ELF-1 (cell line): Measurements from ENCODE around the gene P4HTM.
A peak's percentile ranks its signal among the peaks of the same experiment; 100 is the strongest.

ENCODE experiments used
- DNase-seq: peaks from one replicate; pipeline ENCODE4 v3.0.0-alpha.2; 2016; ENCODE audit warnings: low read depth, low spot score

The P4HTM gene

DNA sequence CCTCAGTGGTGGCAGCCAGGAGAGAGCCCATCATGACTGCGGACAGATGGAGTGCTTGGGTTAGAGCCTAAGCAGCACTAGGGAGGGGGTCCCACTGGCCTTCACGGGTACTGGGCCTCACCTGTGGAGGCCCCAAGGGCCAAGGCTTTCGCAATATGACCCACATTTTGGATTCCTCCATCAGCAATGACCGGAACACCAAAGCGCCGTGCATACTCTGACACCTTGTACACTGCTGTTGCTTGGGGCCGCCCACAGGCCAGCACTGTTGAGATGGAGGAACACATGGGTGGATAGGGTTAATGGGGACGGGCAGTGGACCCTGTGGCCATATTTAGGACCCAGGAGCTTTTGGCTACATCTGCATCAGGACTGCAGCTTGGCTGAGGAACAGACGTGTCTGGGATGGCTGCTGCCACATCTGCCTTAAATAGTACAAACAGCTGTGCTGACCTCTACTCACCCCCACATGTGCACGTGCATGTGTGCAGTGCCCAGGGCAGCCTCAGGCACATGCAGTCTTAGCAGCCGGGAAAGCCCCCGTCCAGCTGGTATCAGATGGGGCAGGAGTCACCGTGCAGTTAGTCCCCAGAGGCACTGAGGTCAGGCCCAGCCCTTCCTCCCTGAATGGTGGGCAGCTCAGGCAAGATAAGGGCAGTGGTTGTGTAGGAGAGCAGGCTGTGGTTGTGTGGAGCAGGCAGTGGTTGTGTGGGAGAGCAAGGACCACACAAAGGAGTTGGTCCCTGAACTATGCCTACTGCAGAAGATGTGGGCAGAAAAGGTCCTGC, 35.2 kb downstream of the P4HTM start:
- DNase-seq: no peak

DNA sequence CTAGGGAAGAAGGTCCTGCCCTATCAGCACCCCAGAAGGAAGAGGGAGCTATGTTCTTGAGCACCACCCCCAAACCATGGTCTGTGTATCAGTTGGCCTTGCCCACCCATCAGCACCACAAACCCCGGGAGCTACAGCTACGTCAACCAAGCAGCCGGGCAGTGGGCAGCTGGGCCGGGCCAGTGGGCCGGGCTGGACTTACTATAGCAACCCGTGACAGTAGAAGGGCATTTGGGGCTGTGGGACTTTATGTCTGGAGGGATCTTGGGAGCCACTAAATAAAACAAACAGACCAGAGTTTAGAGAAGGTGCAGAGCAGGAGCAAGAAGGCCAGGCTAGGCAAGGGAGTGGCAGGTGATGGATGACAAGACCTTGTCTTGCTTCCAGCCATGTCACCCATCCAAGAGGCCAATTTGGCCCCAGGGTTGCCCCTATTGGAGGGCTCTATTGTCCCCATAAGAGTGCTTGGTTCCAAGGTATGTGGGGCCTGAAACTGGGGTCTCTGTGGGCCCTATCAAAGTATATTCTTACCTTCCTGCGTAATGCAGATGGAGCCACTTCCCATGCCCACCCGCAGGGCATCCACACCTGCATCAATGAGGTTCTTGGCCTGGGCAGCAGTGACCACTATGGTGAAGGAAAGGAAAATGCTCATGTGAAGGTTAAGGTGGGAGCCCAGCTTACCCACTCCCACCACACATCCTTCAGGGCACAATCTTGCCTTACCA, 35.9 kb downstream of the P4HTM start:
- DNase-seq: no peak

DNA sequence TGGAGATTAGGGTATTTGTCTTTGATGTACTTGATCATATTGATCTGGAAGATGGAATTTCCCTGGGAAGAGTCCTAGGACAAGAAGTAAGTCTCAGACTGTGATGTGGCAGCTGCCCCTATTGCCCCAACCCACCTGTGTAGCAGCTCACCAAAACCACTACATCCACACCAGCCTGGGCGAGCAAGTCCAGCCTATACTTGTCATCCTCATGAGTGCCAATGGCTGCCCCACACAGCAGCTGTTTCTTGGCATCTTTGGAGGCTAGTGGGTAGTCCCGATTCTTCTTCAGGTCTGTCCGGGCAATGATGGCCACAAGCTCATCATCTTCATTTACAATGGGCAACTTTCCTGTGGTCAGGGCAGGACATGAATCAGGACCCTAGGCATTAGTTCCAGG, 36.5 kb downstream of the P4HTM start:
- DNase-seq: no peak

DNA sequence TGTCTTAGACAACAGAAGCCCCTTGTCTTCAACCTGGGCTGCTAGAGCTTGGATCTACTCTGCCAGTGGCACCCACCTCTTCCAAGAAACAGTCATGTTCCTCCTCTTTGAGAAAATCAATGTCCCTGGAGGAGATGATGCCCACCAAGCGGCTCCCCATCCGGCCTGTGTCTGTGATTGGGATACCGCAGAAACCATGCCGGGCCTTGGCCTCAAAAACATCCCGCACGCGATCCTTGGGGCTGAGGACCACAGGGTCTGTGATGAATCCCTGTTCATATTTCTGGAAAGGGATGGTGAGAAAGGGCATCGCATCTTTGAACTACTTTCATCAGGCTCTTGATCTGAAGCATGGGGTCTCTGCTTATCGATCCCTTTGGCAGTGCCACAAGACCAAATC, 37.6 kb downstream of the P4HTM start:
- no peak for DNase-seq

GRCh38 chr3:49028298-49028672, 38.2 kb downstream of the P4HTM start:
- no peak for DNase-seq

- DNase-seq: peak; percentile 96
These were observed 38.9 kb downstream of the P4HTM start, which contains the start of gene IMPDH2 for GRCh38 chr3:49028673-49029562. Gene IMPDH2 (minus strand): TSS chr3:49029398. CDS start chr3:49029350, 48 bp downstream.

- DNase-seq: no peak
These were observed 39.5 kb downstream of the P4HTM start for GRCh38 chr3:49029563-49029884.

DNA sequence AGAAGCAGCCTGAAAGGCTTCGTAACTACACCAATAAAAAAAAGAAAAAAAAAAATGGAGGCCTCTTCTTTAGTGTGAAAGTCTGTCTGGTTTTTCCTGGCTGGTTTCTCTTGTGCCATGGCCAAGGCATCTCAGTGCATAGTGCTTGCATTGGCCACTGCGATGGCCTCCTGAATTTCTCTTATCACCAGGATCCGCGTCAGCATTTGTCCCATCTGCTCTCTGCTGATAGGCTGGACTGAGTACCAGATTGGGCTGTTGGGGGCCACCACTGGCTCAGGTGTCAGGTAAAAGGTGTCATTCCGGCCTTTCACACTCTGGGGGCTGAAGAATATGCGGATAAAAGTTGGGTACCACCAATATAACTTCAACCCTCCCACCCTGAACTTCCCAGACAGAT, 40.3 kb downstream of the P4HTM start:
- no peak for DNase-seq

- no peak for DNase-seq
These were observed 42.7 kb downstream of the P4HTM start for GRCh38 chr3:49032646-49033304.

- no peak for DNase-seq
These were observed 44.6 kb downstream of the P4HTM start for GRCh38 chr3:49034650-49035049.

GRCh38 chr3:49035281-49035680, 45.2 kb downstream of the P4HTM start:
- DNase-seq: no peak

GRCh38 chr3:49053543-49053942, 63.5 kb downstream of the P4HTM start:
- DNase-seq: no peak

DNA sequence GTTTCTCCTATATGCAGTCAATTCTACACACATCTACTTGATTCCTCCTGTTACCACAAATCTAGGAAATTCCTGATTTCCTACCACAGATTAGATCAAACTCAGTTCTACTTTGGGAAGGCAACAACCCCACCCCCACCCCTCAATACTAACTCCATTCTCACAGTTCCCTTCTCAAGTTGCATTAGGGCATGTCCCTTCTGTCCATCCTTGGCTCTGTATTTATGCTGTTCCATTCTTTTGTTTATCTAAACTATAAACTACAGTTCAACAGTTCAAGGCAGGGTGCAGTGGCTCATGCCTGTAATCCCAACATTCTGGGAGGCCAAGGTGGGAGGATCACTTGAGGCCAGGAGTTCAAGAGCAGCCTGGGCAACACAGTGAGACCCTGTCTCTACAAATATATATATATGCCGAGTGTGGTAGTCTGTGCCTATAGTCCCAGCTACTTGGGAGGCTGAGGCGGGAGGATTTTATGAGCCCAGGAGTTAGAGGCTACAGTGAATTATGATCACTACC, 64.4 kb downstream of the P4HTM start:
- no peak for DNase-seq
